Caco-2 (cell line): ENCODE measurements around the gene ZSCAN20. TPM values are rescaled to one million over a fixed set of nuclear protein-coding genes. Genes with fewer than 3 reads are reported as not detected.

Experiments
- BruUV-seq: library from RNA; stranded (reverse); fragments of 400-500 nt; replicated peaks from 2 replicates; lab custom pipeline; 2021; lab: Mats Ljungman, UMichigan
- CTCF ChIA-PET: fragments of 300-600 bp; sonication (Branson Sonifier 250); formaldehyde crosslinking; loops from one replicate; lab custom pipeline; 2022; ENCODE audit warnings: antibody characterized with exemption; lab: Charles Lee
- POLR2A ChIA-PET: fragments of 300-600 bp; sonication (Branson Sonifier 250); formaldehyde crosslinking; loops from one replicate; lab custom pipeline; 2022; ENCODE audit warnings: antibody characterized with exemption; lab: Charles Lee
- DNase-seq, 2 experiments: peaks; one replicate each; pipeline versions ENCODE4 v3.0.0 to v3.0.0-alpha.2; 2020 to 2022
- H3K27me3 ChIP-seq: replicated peaks from 2 replicates; pipeline ENCODE4 v1.6.0; 2011; ENCODE audit warnings: low read length; ENCODE audit not compliant: control insufficient read depth, insufficient read depth
- H3K36me3 ChIP-seq: 2 replicates; pipeline ENCODE4 v1.5.1; 2011; ENCODE audit warnings: low read length; ENCODE audit not compliant: control insufficient read depth, insufficient read depth
- H3K4me1 ChIP-seq: fragments of 250-450 bp; sonication (Bioruptor Pico); 2 replicates; pipeline ENCODE4 v1.5.1; 2020; ENCODE audit warnings: mild to moderate bottlenecking
- H3K4me3 ChIP-seq: 2 replicates; pipeline ENCODE4 v1.5.1; 2011; ENCODE audit warnings: low read depth, mild to moderate bottlenecking, control low read depth, low read length
- H3K9me3 ChIP-seq: fragments of 250-450 bp; sonication (Bioruptor Pico); 2 replicates; pipeline ENCODE4 v1.5.1; 2020; ENCODE audit warnings: mild to moderate bottlenecking, moderate library complexity
- H3K27ac Mint-ChIP-seq: one replicate; pipeline ENCODE4 v1.8.0; 2022; ENCODE audit warnings: mixed read lengths; ENCODE audit not compliant: unreplicated experiment
- H3K27me3 Mint-ChIP-seq: one replicate; pipeline ENCODE4 v1.8.0; 2022; ENCODE audit warnings: mixed read lengths; ENCODE audit not compliant: insufficient read depth, unreplicated experiment
- H3K36me3 Mint-ChIP-seq: one replicate; pipeline ENCODE4 v1.8.0; 2022; ENCODE audit warnings: mild to moderate bottlenecking, mixed read lengths; ENCODE audit not compliant: insufficient read depth, unreplicated experiment
- H3K4me1 Mint-ChIP-seq: one replicate; pipeline ENCODE4 v1.8.0; 2022; ENCODE audit warnings: low read depth, mixed read lengths; ENCODE audit not compliant: unreplicated experiment
- H3K4me3 Mint-ChIP-seq: one replicate; pipeline ENCODE4 v1.8.0; 2022; ENCODE audit warnings: mild to moderate bottlenecking, moderate library complexity, mixed read lengths; ENCODE audit not compliant: unreplicated experiment
- H3K9me3 Mint-ChIP-seq: one replicate; pipeline ENCODE4 v1.8.0; 2022; ENCODE audit warnings: mixed read lengths; ENCODE audit not compliant: unreplicated experiment
- CTCF ChIP-seq, 2 experiments: fragments of 200-600 bp in 1 of 2; IDR thresholded peaks; 1 replicate in 1 of 2; 2 replicates in 1 of 2; pipeline versions ENCODE4 v1.5.1 to v1.8.0; 2011 to 2022; ENCODE audit warnings: antibody characterized with exemption in 1 of 2, control low read depth in 1 of 2, inconsistent platforms in 1 of 2, low read depth in 1 of 2, low read length in 1 of 2, mild to moderate bottlenecking in 1 of 2, moderate library complexity in 1 of 2; ENCODE audit not compliant: insufficient read depth in 1 of 2, severe bottlenecking in 1 of 2, unreplicated experiment in 1 of 2
- intact Hi-C: fragments of 100-400 bp; cut with micrococcal nuclease; formaldehyde crosslinking; loops from one replicate; pipeline ENCODE4 v1.10.0; 2022; ENCODE audit not compliant: unreplicated experiment
- total RNA-seq: library from RNA; stranded (reverse); gene quantifications from 2 replicates; pipeline ENCODE4 v1.2.3, GENCODE V29; 2022

Gene ZSCAN20
- total RNA-seq, 1 experiment from 2014 or later: 3.0 TPM

GRCh38 chr1:33436557-33437285, 35.7 kb upstream of the ZSCAN20 start:
- intact Hi-C loops: loop anchor here (10.0 kb wide), 1 partner anchor 62 kb away; no protein-coding TSS in a partner anchor
- no peaks in the 10 kb centered on the region for H3K27me3 Mint-ChIP-seq
- TF ChIP-seq CTCF (IDR thresholded peaks at IDR 0.05; ENCODE audit: insufficient read depth in 1 of 2, low read depth in 1 of 2, low read length in 1 of 2, severe bottlenecking in 1 of 2, unreplicated experiment in 1 of 2): no peak
- H3K27ac Mint-ChIP-seq: no peak overlapping the region
- no peaks in the 10 kb centered on the region for H3K4me1 ChIP-seq
- no peaks in the 10 kb centered on the region for H3K36me3 Mint-ChIP-seq
- no peaks in the 10 kb centered on the region for H3K4me1 Mint-ChIP-seq
- H3K4me3 Mint-ChIP-seq: no peak overlapping the region
- no peaks in the 10 kb centered on the region for H3K9me3 Mint-ChIP-seq
- peaks cover 3% of the 10 kb centered on the region; the same call in 1 of the 2 replicates for H3K9me3 ChIP-seq
- no peaks in the 10 kb centered on the region for H3K36me3 ChIP-seq
- H3K4me3 ChIP-seq: no peak overlapping the region
- no TSS peak for BruUV-seq
- ChIA-PET POLR2A (no interaction called here), CTCF (no interaction called here)
- no peak for DNase-seq
- H3K27me3 ChIP-seq: no peaks in the 10 kb centered on the region

GRCh38 chr1:33438364-33439160, 33.9 kb upstream of the ZSCAN20 start:
- Mint-ChIP-seq H3K9me3 (no peaks in the 10 kb centered on the region), H3K4me3 (no peak overlapping the region), H3K27me3 (no peaks in the 10 kb centered on the region), H3K27ac (no peak overlapping the region), H3K4me1 (no peaks in the 10 kb centered on the region), H3K36me3 (no peaks in the 10 kb centered on the region)
- Histone ChIP-seq H3K9me3 (peaks cover 3% of the 10 kb centered on the region; the same call in 1 of the 2 replicates), H3K36me3 (no peaks in the 10 kb centered on the region), H3K27me3 (no peaks in the 10 kb centered on the region), H3K4me3 (no peak overlapping the region), H3K4me1 (no peaks in the 10 kb centered on the region)
- TF ChIP-seq CTCF (IDR thresholded peaks at IDR 0.05; ENCODE audit: insufficient read depth in 1 of 2, low read depth in 1 of 2, low read length in 1 of 2, severe bottlenecking in 1 of 2, unreplicated experiment in 1 of 2): no peak
- CTCF ChIA-PET: no interaction called here
- no peak for DNase-seq
- BruUV-seq: no TSS peak
- intact Hi-C loops: loop anchor here (10.0 kb wide), 1 partner anchor 64 kb away; no protein-coding TSS in a partner anchor
- POLR2A ChIA-PET: no interaction called here

GRCh38 chr1:33439662-33440061, 32.8 kb upstream of the ZSCAN20 start:
- H3K4me3 ChIP-seq: no peak overlapping the region
- ChIA-PET CTCF (no interaction called here), POLR2A (no interaction called here)

More at GRCh38 chr1:33439662-33440061, 32.8 kb upstream of the ZSCAN20 start:
- Histone ChIP-seq H3K4me1 (no peaks in the 10 kb centered on the region), H3K36me3 (no peaks in the 10 kb centered on the region), H3K27me3 (no peaks in the 10 kb centered on the region), H3K9me3 (peaks cover 3% of the 10 kb centered on the region; the same call in 1 of the 2 replicates)
- no peak for DNase-seq
- Mint-ChIP-seq H3K9me3 (no peaks in the 10 kb centered on the region), H3K36me3 (no peaks in the 10 kb centered on the region), H3K27me3 (no peaks in the 10 kb centered on the region), H3K4me3 (no peak overlapping the region), H3K4me1 (no peaks in the 10 kb centered on the region), H3K27ac (no peak overlapping the region)
- BruUV-seq: no TSS peak
- TF ChIP-seq CTCF (IDR thresholded peaks at IDR 0.05; ENCODE audit: insufficient read depth in 1 of 2, low read depth in 1 of 2, low read length in 1 of 2, severe bottlenecking in 1 of 2, unreplicated experiment in 1 of 2): no peak
- intact Hi-C loops: loop anchor here (10.0 kb wide), 1 partner anchor 65 kb away; no protein-coding TSS in a partner anchor
